Left kidney (tissue), 2 donors: ENCODE measurements around the gene SURF6. TPM values are rescaled to one million over a fixed set of nuclear protein-coding genes. Genes with fewer than 3 reads are reported as not detected.
"Not testable (repeated sequence)": the region's sequence is repeated elsewhere in the genome, so short reads cannot be mapped to it uniquely, and the experiment has no call there.

Experiments used
- DNase-seq: peaks from one replicate; pipeline ENCODE4 v3.0.0-alpha.2; 2013
- polyA plus RNA-seq: library from polyadenylated mRNA; unstranded; fragments of 120-200 nt; gene quantifications from one replicate; pipeline ENCODE4 v1.2.1, GENCODE V29; 2013; ENCODE audit not compliant: insufficient read length

SURF6 gene
- polyA plus RNA-seq, 1 donor: 22.3 TPM

- DNase-seq: no peak
These were observed 13.0 kb upstream of the SURF6 start for GRCh38 chr9:133348718-133349573.

- peak; percentile 98 for DNase-seq
These were observed 12.2 kb upstream of the SURF6 start, which contains the start of the genes MED22 and RPL7A for GRCh38 chr9:133347985-133348717. Gene MED22 (minus strand): TSS chr9:133348131. CDS start chr9:133346662, 1,469 bp downstream. Gene RPL7A (plus strand): TSS chr9:133348218. CDS start chr9:133348244, 26 bp downstream.

- DNase-seq: no peak
These were observed 11.6 kb upstream of the SURF6 start for GRCh38 chr9:133347515-133347984.

GRCh38 chr9:133346021-133346785 lies 10.2 kb upstream of the SURF6 start:
- DNase-seq: no peak

- DNase-seq: no peak
These were observed 9.6 kb upstream of the SURF6 start for GRCh38 chr9:133345596-133345995.

GRCh38 chr9:133344979-133345378 lies 9.0 kb upstream of the SURF6 start:
- no peak for DNase-seq

GRCh38 chr9:133344071-133344470 lies 8.1 kb upstream of the SURF6 start:
- DNase-seq: no peak

- no peak for DNase-seq
These were observed 6.6 kb upstream of the SURF6 start for GRCh38 chr9:133342570-133342969.

GRCh38 chr9:133342069-133342406 lies 6.0 kb upstream of the SURF6 start:
- no peak for DNase-seq

GRCh38 chr9:133341369-133342068 lies 5.5 kb upstream of the SURF6 start:
- no peak for DNase-seq

GRCh38 chr9:133340916-133341315 lies 4.9 kb upstream of the SURF6 start:
- no peak for DNase-seq

GRCh38 chr9:133340256-133340655 lies 4.3 kb upstream of the SURF6 start:
- no peak for DNase-seq

GRCh38 chr9:133339641-133340040 lies 3.7 kb upstream of the SURF6 start:
- no peak for DNase-seq

- not testable (repeated sequence) for DNase-seq
These were observed 1.1 kb downstream of the SURF6 start for GRCh38 chr9:133334888-133335287.

GRCh38 chr9:133334161-133334560 lies 1.8 kb downstream of the SURF6 start:
- no peak for DNase-seq

- DNase-seq: no peak
These were observed 2.4 kb downstream of the SURF6 start for GRCh38 chr9:133333566-133333965.

- DNase-seq: no peak
These were observed 3.0 kb downstream of the SURF6 start for GRCh38 chr9:133333011-133333410.

- no peak for DNase-seq
These were observed 3.6 kb downstream of the SURF6 start for GRCh38 chr9:133332381-133332730.

GRCh38 chr9:133331641-133332380 lies 4.2 kb downstream of the SURF6 start:
- DNase-seq: no peak

GRCh38 chr9:133331221-133331620 lies 4.8 kb downstream of the SURF6 start:
- no peak for DNase-seq
